HG02642 (cell line): Measurements from ENCODE around the gene CLPTM1L.
"Not testable (repeated sequence)": the region's sequence is repeated elsewhere in the genome, so short reads cannot be mapped to it uniquely, and the experiment has no call there.

Source experiments
- ATAC-seq: cut with Tn5 transposase; IDR thresholded peaks from one replicate; pipeline ENCODE4 v1.9.1; 2021; ENCODE audit warnings: mild to moderate bottlenecking; ENCODE audit not compliant: unreplicated experiment, poor library complexity

The CLPTM1L gene

DNA sequence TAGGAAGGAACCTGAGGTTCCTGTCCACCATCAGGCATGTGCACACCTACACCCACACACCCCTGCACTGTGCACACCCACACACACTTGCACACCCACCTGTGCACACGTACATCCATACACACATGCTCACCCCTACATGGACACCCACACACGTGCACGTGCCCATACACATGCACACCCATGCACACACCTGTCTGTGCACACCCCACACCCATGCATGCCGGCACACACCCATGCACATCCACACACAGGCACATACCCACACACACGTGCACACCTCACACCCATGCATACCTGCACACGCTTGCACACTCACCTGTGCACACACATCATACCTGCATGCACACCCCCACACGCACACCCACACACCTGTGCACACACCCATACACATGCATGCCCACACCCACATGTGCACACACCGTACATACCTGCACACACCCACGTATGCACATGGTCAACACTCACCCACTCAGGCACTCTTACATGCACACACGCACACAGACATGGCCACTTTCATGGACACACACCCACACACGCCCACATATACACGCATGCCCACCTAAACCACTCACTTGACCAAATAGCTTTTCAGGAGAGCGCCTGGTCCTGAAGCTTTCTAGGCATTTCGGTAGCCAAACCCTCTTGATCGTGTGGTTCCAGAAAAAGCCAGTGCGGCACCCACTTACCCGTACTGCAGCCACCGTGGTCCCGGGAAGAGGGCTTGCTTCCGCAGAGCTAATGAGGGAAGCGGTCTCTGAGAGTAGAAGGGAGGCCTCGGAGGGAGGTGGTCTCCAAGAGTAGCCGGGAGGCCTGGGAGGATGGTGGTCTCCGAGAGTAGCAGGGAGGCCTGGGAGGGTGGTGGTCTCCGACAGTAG lies 36.7 kb upstream of the CLPTM1L start:
- no peak for ATAC-seq

DNA sequence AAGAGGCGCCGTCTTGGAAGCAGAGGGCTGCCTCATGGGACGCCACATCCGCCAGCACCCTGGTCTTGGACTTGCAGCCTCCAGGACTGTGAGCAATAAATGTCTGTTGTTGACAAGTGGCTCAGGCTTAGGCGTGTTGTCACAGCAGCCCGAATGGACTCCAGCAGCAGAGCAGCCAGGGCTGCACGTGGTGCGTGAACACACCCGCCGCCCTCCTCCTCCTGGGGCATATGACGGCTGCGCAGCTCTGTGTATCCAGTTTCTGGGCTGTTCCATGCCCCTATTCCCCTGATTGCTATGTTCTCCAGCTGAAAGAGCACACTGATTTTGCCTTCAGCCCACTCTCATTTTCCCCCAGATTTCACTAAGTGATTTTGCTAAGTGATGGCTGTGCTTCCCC lies 36.0 kb upstream of the CLPTM1L start:
- no peak for ATAC-seq

GRCh38 chr5:1380011-1380817 lies 35.3 kb upstream of the CLPTM1L start:
- ATAC-seq, result no peak

GRCh38 chr5:1378866-1379659 lies 34.2 kb upstream of the CLPTM1L start:
- ATAC-seq, result no peak

GRCh38 chr5:1378096-1378495 lies 33.2 kb upstream of the CLPTM1L start:
- ATAC-seq, result no peak

DNA sequence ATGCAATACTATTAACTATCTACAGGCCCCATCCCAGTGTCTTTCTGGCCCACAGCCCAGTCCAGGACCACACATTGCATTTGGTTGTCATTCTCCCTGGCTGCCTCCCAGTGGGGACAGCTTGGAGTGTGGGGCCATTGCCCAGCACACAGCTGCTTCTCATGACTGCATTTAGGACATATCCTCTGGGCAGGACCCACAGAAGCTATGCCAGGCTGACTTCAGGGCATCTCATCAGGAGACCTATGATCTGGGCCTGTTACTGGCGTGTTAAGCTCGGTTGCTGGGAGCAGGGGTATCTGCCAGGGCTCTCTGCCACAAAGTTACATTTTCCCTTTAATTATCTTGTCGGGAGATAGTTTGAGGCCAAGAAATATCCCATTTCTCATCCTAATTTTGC lies 32.1 kb upstream of the CLPTM1L start:
- no peak for ATAC-seq

GRCh38 chr5:1375871-1376810 lies 31.2 kb upstream of the CLPTM1L start:
- no peak for ATAC-seq

GRCh38 chr5:1374679-1375055 lies 29.8 kb upstream of the CLPTM1L start:
- ATAC-seq, result no peak

- ATAC-seq, result no peak
Observed at GRCh38 chr5:1374030-1374678, 29.3 kb upstream of the CLPTM1L start.

DNA sequence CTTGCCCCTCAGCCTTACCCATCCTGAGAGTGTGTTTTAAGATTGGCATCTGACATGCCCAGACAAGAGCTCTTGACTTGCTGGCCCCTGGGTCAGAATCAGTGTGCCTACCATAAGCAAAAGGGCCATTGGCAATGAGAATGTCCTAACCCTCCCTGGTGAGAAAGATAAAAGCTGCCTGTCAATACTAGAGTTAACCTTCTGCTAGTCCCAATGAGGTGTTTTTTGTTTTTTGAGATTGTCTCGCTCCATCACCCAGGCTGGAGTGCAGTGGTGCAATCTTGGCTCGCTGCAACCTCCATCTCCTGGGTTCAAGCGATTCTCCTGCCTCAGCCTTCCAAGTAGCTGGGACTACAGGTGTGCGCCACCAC lies 27.1 kb upstream of the CLPTM1L start:
- not testable (repeated sequence) for ATAC-seq

- no peak for ATAC-seq
Observed at GRCh38 chr5:1371218-1371971, 26.5 kb upstream of the CLPTM1L start.

GRCh38 chr5:1370006-1370405 lies 25.1 kb upstream of the CLPTM1L start:
- ATAC-seq, result no peak

DNA sequence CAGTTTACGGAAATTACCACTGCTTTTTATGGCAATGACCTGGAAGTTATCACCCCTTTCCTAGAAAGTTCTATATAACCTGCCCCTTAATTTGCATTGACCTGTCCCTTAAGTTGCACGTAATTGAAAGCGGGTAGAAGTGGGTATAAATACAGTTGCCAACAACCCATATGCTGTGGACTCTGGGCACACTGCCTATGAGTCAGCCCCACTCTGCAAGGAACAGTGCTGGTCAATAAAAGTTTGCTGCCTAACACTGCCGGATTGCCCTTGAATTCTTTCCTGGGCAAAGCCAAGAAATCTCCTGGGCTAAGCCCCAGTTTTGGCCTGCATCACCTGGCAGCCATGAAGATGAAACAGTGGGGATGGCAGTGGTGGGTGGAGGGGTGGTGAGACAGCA lies 23.9 kb upstream of the CLPTM1L start:
- ATAC-seq, result no peak

DNA sequence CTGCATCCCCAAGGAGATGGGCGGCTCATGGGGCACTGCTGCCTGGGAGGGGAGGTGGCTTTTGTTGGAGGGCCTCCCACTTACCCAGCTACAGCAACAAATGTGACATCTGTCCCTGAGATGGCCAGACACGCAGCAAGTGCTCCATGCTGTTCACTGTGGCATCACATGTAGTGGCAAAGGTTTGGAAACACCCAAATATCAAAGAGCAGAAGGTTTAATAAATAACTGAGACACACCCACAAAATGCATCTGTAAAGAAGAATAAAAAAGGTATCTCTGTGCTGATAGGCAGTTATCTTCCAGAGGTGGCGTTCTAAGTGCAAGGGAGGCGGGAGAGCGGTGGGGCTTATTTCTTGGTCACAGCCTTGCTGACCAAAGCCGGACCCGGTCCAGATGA lies 23.3 kb upstream of the CLPTM1L start:
- ATAC-seq, result no peak

GRCh38 chr5:1367149-1367548 lies 22.2 kb upstream of the CLPTM1L start:
- ATAC-seq, result no peak

GRCh38 chr5:1366514-1366913 lies 21.6 kb upstream of the CLPTM1L start:
- ATAC-seq, result no peak

- no peak for ATAC-seq
Observed at GRCh38 chr5:1364211-1364610, 19.3 kb upstream of the CLPTM1L start.

GRCh38 chr5:1363581-1363980 lies 18.7 kb upstream of the CLPTM1L start:
- no peak for ATAC-seq

- no peak for ATAC-seq
Observed at GRCh38 chr5:1363160-1363559, 18.3 kb upstream of the CLPTM1L start.
